Astrocyte of the cerebellum (primary cell): ENCODE data around the gene TWIST2.

Experiments
- DNase-seq: peaks from one replicate; pipeline ENCODE4 v3.0.0-alpha.2; 2011; ENCODE audit warnings: low read depth
- H3K4me3 ChIP-seq: 2 replicates; pipeline ENCODE4 v1.5.1; 2011; ENCODE audit warnings: mild to moderate bottlenecking, low read depth, low read length, moderate library complexity
- in situ Hi-C: cut with HindIII; loops from 2 replicates; pipeline ENCODE4 v1.10.0; 2017; ENCODE audit warnings: low sequenced_read_pairs
- TF ChIP-seq, protein P1 (sequence below): IDR thresholded peaks from 2 replicates; pipeline ENCODE4 v1.5.1; 2012; ENCODE audit warnings: low read length, low read depth, moderate library complexity, mild to moderate bottlenecking; ENCODE audit errors: missing control alignments

Gene TWIST2

DNA sequence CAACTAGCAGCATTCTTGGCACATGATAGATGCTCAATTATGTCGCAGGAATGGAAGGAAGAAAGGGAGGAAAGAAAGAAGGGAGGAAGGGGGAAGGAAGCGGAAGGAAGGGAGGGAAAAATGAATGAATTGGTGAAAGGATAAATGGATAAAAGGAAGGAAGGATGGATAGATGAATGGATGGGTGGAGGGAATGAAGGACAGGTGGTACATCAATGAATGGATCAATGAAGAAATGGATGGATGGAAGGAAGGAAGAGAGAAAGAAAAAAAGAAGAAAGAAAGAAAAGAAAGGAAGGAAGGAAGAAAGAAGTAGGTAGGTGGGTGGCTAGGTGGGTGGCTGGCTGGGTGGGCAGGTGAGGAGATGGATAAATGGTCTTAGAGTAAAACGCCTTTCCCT is 56.8 kb downstream of the TWIST2 start:
- no peak overlapping the region for H3K4me3 ChIP-seq
- in situ Hi-C loops, result no loop called here
- DNase-seq, result no peak
- TF ChIP-seq, protein P1, sequence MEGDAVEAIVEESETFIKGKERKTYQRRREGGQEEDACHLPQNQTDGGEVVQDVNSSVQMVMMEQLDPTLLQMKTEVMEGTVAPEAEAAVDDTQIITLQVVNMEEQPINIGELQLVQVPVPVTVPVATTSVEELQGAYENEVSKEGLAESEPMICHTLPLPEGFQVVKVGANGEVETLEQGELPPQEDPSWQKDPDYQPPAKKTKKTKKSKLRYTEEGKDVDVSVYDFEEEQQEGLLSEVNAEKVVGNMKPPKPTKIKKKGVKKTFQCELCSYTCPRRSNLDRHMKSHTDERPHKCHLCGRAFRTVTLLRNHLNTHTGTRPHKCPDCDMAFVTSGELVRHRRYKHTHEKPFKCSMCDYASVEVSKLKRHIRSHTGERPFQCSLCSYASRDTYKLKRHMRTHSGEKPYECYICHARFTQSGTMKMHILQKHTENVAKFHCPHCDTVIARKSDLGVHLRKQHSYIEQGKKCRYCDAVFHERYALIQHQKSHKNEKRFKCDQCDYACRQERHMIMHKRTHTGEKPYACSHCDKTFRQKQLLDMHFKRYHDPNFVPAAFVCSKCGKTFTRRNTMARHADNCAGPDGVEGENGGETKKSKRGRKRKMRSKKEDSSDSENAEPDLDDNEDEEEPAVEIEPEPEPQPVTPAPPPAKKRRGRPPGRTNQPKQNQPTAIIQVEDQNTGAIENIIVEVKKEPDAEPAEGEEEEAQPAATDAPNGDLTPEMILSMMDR, result no peak

DNA sequence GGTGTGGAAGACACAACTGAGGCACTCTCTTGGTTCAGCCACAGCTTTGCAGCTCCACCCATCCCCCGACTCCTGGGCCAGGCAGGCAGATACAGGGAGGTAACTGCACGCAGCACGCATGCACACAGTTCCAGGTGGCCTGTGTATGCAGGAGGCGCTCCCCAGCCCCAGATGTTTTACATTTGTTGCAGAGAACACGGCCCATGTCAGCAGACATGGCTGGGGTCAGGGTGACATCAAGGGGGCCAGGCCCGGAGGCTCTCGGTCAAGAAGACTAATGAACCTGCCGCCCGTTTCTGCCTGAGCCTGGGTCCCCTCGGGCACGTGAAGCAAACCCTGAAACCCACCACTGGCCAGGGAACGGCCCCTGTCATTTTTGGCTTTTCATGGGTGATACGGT is 57.3 kb downstream of the TWIST2 start:
- DNase-seq, result no peak
- H3K4me3 ChIP-seq, result no peak overlapping the region
- TF ChIP-seq, protein P1, result no peak
- in situ Hi-C loops, result no loop called here

DNA sequence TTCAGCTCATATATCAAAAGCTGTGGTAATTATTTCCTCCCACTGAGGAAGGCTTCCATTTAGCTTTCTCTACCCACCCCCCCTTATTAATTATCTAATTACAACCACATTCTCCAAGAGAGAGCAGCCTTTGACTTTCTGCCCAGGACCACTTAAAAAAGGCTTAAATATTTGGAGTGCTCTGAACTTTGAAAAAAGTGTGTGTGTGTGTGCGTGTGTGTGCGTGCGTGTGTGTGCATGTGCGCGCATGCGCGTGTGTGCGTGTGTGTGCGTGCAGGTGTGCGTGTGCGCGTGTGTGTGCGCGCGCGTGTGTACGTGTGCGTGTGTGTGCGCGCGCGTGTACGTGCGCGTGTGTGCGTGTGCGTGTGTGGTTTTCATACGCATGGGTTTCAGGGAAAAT is 57.8 kb downstream of the TWIST2 start:
- in situ Hi-C loops, result no loop called here
- DNase-seq, result no peak
- H3K4me3 ChIP-seq, result no peak overlapping the region
- TF ChIP-seq, protein P1, result no peak

DNA sequence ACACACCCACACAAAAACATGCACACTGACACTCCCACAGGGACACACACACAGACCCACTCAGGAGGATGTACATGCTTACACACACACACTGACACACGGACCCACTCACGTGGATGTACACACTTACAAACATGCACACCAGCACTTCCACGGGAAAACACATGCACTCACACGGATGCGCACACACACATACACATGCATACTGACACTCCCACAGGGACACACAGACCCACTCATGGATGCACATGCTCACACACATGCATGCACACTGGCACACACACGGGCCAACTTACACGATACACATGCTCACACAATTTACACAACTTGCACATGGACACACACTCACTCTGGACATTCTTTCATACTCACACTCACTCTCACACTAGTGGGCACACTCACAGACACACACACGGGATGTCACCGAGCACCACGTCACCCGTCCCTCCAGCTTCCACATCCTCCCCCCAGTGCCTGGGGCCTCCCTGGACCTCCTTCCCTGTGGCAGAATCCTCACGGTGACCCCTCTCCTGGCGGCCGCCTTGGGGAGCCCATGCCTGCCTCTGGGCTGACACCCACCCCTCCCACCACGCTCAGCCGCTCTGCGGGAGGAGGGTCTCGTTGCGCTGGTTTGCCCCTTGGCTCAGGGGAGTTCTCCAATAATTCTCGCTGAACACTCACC is 58.5 kb downstream of the TWIST2 start:
- TF ChIP-seq, protein P1, result no peak
- H3K4me3 ChIP-seq, result no peak overlapping the region
- no peak for DNase-seq
- in situ Hi-C loops, result no loop called here

DNA sequence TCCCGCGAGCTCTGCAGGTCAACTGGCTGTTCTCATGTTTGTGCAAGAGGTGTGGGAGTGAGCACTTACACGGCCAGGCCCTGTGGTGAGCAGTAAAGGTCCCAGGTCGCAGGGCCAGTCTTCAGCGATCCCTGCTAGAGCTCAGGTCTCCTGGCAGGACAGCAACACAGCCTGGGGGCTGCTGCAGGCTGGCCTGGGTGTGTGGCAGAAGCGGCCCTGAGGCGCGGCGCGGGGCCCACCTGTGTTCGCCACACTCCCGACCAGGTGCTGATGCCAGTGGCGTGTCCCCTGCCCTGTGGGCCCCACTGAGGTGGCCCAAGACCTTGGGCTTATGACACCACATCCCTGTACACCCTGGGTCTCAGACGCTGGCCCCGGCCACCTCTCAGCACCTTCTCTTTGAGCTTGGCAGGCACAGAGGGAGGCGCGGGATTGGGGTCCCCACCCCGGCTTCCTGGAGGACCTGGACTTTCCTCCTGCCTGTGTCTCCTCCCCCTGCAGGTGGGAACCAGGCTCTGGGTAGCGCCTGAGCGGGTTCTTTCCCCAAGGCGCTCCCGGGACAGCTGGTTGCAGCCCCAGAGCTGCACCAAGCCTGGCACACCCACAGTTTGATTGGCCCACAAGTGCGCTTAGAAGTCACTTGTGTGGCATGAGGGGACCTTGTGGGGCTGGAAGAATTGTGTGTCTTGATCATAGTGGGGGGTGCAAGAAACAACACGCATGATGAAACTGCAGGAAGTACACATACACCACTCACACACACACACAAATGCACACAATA is 59.2 kb downstream of the TWIST2 start:
- TF ChIP-seq, protein P1, result no peak
- no peak overlapping the region for H3K4me3 ChIP-seq
- no peak for DNase-seq
- in situ Hi-C loops, result no loop called here

DNA sequence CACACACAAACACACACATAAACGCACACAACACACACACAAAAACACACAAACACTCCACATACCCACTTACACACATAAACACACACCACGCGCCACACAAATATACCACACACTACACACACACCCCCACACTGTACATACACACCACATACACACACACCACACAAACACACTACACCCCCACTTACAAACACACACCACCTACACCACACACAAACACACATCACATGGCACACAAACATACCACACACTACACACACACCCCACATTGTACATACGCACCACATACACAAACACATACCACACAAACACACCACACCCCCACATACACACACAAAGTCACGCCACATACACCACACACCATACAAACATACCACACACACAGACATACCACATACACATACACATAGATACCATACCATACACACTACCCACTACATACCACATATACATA is 59.9 kb downstream of the TWIST2 start:
- DNase-seq, result no peak
- in situ Hi-C loops, result no loop called here
- H3K4me3 ChIP-seq, result no peak overlapping the region
- TF ChIP-seq, protein P1, result no peak
